Bone marrow (tissue), 2 donors: Measurements from ENCODE around the gene LCT.
A peak's percentile ranks its signal among the peaks of the same experiment; 100 is the strongest.

Source experiments
- DNase-seq, 2 donors: peaks; one replicate each; lab custom pipeline; 2025; lab: John Stamatoyannopoulos, UW

LCT gene

DNA sequence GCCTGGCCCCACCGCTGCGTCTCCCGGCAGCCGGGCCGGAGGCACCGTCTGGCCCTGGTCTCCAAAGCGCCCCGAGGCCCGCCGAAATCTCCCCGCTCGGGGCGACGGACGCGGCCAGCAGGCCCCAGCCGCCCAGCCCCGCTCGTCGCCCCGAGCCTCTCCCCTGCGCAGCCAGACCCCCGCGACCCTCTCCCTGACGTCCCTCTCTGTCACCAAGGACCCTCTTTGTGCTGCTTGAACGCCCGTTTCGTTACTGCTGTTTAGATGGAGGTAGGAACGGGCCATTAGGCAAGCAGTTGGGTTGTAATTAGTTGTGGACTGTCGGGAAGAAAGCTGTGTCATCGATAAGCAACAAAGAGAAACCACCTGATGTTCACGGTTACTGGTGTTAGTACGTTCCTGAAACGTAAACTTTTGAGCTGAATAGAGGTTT lies 94.6 kb downstream of the LCT start:
- DNase-seq = peak; percentile 59 to 66

GRCh38 chr2:135741395-135742324 lies 95.3 kb downstream of the LCT start, which contains the start of gene UBXN4:
Gene UBXN4 (plus strand): TSS chr2:135741855. CDS start chr2:135741930, 75 bp downstream.
- peak; percentile 72 to 98 for DNase-seq

- DNase-seq = no peak
Measured at GRCh38 chr2:135741043-135741394, 96.0 kb downstream of the LCT start.

GRCh38 chr2:135740206-135740605 lies 96.8 kb downstream of the LCT start:
- DNase-seq = no peak
